ENCODE data around the gene CREB3. TPM values are rescaled to one million over a fixed set of nuclear protein-coding genes. Genes with fewer than 3 reads are reported as not detected.

The CREB3 gene
- total RNA-seq, 6 donors from 2014 or later, result 27.2 to 61.3 (median 33.5) TPM

DNA sequence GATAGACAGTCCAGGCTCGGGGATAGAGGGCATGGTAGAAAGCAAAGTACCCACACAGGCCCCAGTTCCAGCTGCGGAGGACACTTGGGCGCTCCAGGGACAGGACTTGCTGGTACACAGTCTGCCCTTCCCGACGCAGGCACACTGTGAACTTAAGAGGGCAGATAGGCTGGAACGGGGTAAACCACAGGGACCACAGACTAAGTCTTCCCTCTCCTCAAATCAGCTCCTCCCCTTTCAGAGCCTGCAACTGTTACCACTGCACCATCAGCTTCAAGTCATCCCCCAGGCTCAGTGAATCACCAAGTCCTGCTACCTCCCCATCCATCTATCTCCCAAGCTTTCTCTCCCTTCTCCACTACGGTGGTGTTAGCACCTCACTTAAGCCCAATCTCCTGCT lies 9.3 kb downstream of the CREB3 start:
- no peaks in the 10 kb centered on the region for H3K9me3 ChIP-seq
- H3K36me3 ChIP-seq, result peaks cover 48 to 83% (median 76%) of the 10 kb centered on the region in 4 donors
- no peak overlapping the region for H3K4me3 ChIP-seq
- TF ChIP-seq POLR2AphosphoS5 (IDR thresholded peaks at IDR 0.05) (no peak), EP300 (IDR thresholded peaks at IDR 0.05) (no peak), POLR2A (IDR thresholded peaks at IDR 0.05) (no peak)
- TF ChIP-seq, protein P1, sequence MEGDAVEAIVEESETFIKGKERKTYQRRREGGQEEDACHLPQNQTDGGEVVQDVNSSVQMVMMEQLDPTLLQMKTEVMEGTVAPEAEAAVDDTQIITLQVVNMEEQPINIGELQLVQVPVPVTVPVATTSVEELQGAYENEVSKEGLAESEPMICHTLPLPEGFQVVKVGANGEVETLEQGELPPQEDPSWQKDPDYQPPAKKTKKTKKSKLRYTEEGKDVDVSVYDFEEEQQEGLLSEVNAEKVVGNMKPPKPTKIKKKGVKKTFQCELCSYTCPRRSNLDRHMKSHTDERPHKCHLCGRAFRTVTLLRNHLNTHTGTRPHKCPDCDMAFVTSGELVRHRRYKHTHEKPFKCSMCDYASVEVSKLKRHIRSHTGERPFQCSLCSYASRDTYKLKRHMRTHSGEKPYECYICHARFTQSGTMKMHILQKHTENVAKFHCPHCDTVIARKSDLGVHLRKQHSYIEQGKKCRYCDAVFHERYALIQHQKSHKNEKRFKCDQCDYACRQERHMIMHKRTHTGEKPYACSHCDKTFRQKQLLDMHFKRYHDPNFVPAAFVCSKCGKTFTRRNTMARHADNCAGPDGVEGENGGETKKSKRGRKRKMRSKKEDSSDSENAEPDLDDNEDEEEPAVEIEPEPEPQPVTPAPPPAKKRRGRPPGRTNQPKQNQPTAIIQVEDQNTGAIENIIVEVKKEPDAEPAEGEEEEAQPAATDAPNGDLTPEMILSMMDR (IDR thresholded peaks at IDR 0.05), result no peak
- no peak overlapping the region for H3K27ac ChIP-seq
- peaks cover 12 to 34% (median 23%) of the 10 kb centered on the region in 4 donors for H3K4me1 ChIP-seq
- H3K27me3 ChIP-seq, result no peaks in the 10 kb centered on the region
- 75 to 83% methylated on average over 7 of the region's 7 CpGs for WGBS, 2 donors
- DNase-seq (no peak), ATAC-seq (ENCODE audit: low FRiP score in 2 of 2) (no peak)

DNA sequence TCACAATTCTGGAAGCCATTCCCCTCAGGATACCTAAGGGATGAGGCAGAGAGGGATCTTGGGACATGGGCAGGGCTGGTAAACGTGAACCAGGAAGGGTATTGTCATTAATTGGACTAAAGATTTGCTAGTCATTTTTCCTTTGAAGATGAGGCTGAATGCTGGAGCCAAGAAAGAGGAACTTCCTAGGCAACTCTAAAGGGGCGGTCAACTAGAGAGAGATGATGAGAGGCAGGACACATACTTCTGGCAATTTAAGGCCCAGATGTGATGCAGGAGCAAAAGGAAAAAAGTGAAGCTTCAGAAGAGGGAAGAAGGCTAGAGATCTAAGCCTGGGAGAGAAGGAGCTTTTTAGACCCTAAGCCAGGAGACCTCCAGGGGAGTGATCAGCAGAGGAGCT lies 11.0 kb downstream of the CREB3 start:
- Histone ChIP-seq H3K27ac (peak overlapping the region in 2 of 4 donors; percentile 37 to 38), H3K4me3 (no peak overlapping the region), H3K27me3 (no peaks in the 10 kb centered on the region), H3K9me3 (no peaks in the 10 kb centered on the region), H3K4me1 (peaks cover 21 to 51% (median 37%) of the 10 kb centered on the region in 4 donors), H3K36me3 (peaks cover 32 to 66% (median 59%) of the 10 kb centered on the region in 4 donors)
- no peak for ATAC-seq (ENCODE audit: low FRiP score in 2 of 2)
- TF ChIP-seq POLR2AphosphoS5 (IDR thresholded peaks at IDR 0.05), result no peak
- no peak for TF ChIP-seq EP300 (IDR thresholded peaks at IDR 0.05)
- TF ChIP-seq, protein P1 (IDR thresholded peaks at IDR 0.05), result no peak
- no peak for TF ChIP-seq POLR2A (IDR thresholded peaks at IDR 0.05)
- no peak for DNase-seq
- 56 to 62% methylated on average over 2 of the region's 2 CpGs for WGBS, 2 donors

DNA sequence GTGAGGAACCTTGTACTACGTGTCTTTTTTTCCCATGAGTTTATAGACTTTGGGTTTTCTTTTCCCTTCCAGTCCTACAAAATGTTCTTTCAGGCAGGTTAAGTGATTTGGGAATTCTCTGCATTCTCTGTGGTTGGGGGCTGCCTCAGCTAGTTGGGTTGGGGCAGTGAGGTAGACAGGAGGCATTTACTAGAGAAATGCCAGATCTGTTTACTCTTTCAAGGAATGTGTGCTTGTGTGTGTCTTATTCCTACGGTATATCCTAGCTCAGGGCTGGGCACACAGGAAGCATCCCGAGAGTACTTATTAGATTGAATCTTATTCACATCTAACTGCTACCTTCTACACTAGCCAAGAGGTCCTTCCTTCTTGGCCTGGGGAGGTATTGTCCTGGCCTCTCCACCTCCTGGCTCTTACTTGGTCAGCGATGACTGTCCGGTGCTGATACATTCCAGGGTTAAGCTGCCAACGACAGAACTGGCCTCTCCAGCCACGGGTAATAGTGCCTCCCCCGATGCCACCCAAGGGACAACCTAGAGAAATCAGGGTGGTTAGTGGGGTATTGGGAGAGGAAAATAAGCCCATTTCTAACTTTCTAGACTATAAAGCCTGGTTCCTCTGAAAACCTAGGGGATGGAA lies 11.5 kb downstream of the CREB3 start:
- Histone ChIP-seq H3K27me3 (no peaks in the 10 kb centered on the region), H3K27ac (peak overlapping the region in 3 of 4 donors; percentile 37 to 43 (median 38)), H3K4me1 (peaks cover 21 to 52% (median 37%) of the 10 kb centered on the region in 4 donors), H3K4me3 (no peak overlapping the region), H3K9me3 (no peaks in the 10 kb centered on the region), H3K36me3 (peaks cover 27 to 60% (median 53%) of the 10 kb centered on the region in 4 donors)
- ATAC-seq (ENCODE audit: low FRiP score in 2 of 2) (no peak), DNase-seq (no peak)
- TF ChIP-seq POLR2AphosphoS5 (IDR thresholded peaks at IDR 0.05), result no peak
- TF ChIP-seq, protein P1 (IDR thresholded peaks at IDR 0.05), result no peak
- no peak for TF ChIP-seq POLR2A (IDR thresholded peaks at IDR 0.05)
- TF ChIP-seq EP300 (IDR thresholded peaks at IDR 0.05), result no peak
- 84 to 88% methylated on average over 8 of the region's 8 CpGs for WGBS, 2 donors

DNA sequence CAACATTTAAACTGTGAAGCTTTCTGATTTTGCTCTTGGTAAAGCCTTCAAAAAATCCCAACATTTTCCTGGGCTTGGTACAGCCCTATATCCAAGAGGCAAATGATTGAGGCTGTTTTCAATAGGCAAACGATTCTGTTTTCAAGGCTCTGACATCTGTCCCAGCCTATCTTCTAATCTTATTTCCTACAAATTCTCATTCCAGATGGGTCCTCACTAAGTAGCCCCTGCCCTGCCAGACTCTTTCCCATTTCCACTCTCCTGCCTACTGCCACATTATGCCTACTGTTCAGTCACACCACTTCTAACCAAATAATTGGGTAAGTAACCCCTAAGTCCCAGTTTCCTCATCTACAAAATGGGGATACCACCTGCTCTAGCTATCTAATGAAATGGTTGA lies 13.1 kb downstream of the CREB3 start:
- Histone ChIP-seq H3K27ac (peak overlapping the region in 1 of 4 donors; percentile 97), H3K4me3 (peak overlapping the region in 3 of 4 donors; percentile 87 to 90 (median 90)), H3K27me3 (no peaks in the 10 kb centered on the region), H3K36me3 (peaks cover 12 to 47% (median 38%) of the 10 kb centered on the region in 4 donors), H3K4me1 (peaks cover 28 to 65% (median 46%) of the 10 kb centered on the region in 4 donors), H3K9me3 (no peaks in the 10 kb centered on the region)
- 48 to 58% methylated on average over 1 of the region's 1 CpG for WGBS, 2 donors
- ATAC-seq (ENCODE audit: low FRiP score in 2 of 2) (no peak), DNase-seq (no peak)
- TF ChIP-seq EP300 (IDR thresholded peaks at IDR 0.05), result no peak
- TF ChIP-seq POLR2AphosphoS5 (IDR thresholded peaks at IDR 0.05), result no peak
- TF ChIP-seq POLR2A (IDR thresholded peaks at IDR 0.05), result no peak
- TF ChIP-seq, protein P1 (IDR thresholded peaks at IDR 0.05), result no peak

Data from upper lobe of left lung (tissue), 6 donors.